BE2C (cell line): Measurements from ENCODE around the gene GNB1.
"Not testable (repeated sequence)": the region's sequence is repeated elsewhere in the genome, so short reads cannot be mapped to it uniquely, and the experiment has no call there.

Source experiments
- DNase-seq: peaks from one replicate; pipeline ENCODE4 v3.0.0-alpha.2; 2020
- H3K27me3 ChIP-seq: fragments of 250-450 bp; sonication (Bioruptor Pico); 2 replicates; pipeline ENCODE4 v1.5.1; 2020; ENCODE audit warnings: mild to moderate bottlenecking
- H3K36me3 ChIP-seq: fragments of 250-450 bp; sonication (Bioruptor Pico); 2 replicates; pipeline ENCODE4 v1.5.1; 2020; ENCODE audit warnings: mild to moderate bottlenecking
- H3K4me1 ChIP-seq: fragments of 250-450 bp; sonication (Bioruptor Pico); 2 replicates; pipeline ENCODE4 v1.5.1; 2020
- H3K4me3 ChIP-seq: 2 replicates; pipeline ENCODE4 v1.5.1; 2011; ENCODE audit warnings: low read depth, low read length
- H3K9me3 ChIP-seq: fragments of 250-450 bp; sonication (Bioruptor Pico); 2 replicates; pipeline ENCODE4 v1.5.1; 2020
- TF ChIP-seq, protein P1 (sequence below): IDR thresholded peaks from 2 replicates; pipeline ENCODE4 v1.5.1; 2012; ENCODE audit warnings: mild to moderate bottlenecking, low read depth, low read length

GNB1 gene

DNA sequence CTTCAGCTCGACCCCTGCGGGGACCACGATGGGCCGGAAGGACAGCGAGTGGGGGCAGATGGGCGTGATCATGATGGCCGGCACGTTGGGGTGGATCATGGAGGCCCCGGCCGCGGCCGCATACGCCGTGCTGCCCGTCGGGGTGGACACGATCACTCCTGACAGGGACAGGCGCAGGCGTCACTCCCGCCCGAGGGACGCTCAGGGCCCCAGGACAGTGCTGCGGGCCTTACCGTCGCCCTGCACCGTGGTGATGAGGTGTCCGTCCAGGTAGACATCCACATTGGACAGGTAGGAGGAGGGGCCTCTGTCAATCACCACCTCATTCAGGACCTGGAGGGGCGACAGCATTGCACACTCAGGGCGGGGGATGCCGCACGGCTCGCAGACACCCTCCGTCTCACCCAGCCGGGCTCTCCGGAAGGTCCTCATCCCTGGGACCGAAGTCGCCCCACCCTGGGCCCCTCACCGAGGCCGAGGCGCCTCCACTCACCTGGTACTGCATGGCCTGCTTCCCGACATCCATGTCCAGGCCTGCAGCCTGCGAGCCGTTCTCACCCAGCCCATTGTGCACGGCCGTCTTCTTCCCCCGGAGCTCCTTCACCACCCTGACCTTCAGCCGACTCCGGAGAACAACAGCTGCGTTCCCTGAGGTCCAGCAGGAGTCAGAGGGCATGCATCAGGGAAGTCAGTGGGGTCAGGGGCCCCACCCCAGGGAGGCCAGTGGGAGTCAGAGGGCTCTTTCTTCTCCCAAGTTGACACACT, 136.7 kb downstream of the GNB1 start:
- peaks cover 59% of the 10 kb centered on the region for H3K36me3 ChIP-seq

DNA sequence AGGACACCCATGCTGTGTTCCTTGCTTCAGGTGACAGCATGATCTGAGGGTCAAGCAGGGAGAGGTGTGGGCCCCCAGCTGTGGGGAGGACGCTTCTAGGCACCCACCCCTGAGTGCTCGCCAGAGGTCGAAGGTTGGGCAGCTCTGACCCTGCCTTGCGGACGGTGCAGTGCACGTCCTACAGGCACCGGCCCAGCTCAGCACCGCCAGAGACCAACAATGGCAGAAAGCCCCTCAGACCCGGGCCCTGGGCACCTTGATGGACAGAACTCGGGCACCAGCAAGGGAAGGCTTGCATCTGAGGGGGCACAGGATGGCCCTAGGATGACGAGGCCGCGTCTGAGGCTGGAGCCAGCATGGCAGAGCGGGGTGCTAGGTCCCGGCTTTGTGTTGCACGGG, 137.3 kb downstream of the GNB1 start:
- H3K9me3 ChIP-seq = no peaks in the 10 kb centered on the region
- H3K27me3 ChIP-seq = no peaks in the 10 kb centered on the region
- peaks cover 53% of the 10 kb centered on the region for H3K36me3 ChIP-seq
- no peak for DNase-seq
- TF ChIP-seq, protein P1, sequence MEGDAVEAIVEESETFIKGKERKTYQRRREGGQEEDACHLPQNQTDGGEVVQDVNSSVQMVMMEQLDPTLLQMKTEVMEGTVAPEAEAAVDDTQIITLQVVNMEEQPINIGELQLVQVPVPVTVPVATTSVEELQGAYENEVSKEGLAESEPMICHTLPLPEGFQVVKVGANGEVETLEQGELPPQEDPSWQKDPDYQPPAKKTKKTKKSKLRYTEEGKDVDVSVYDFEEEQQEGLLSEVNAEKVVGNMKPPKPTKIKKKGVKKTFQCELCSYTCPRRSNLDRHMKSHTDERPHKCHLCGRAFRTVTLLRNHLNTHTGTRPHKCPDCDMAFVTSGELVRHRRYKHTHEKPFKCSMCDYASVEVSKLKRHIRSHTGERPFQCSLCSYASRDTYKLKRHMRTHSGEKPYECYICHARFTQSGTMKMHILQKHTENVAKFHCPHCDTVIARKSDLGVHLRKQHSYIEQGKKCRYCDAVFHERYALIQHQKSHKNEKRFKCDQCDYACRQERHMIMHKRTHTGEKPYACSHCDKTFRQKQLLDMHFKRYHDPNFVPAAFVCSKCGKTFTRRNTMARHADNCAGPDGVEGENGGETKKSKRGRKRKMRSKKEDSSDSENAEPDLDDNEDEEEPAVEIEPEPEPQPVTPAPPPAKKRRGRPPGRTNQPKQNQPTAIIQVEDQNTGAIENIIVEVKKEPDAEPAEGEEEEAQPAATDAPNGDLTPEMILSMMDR = no peak
- 0 out of 2 replicates have a peak, but pooled peaks cover under 1% of the 10 kb centered on the region for H3K4me1 ChIP-seq
- no peak overlapping the region for H3K4me3 ChIP-seq

More for the DNA sequence above, 136.7 kb downstream of the GNB1 start:
- no peak overlapping the region for H3K4me3 ChIP-seq
- no peaks in the 10 kb centered on the region for H3K27me3 ChIP-seq
- H3K4me1 ChIP-seq = peaks cover 5% of the 10 kb centered on the region; the same call in 1 of the 2 replicates
- no peak for DNase-seq
- H3K9me3 ChIP-seq = no peaks in the 10 kb centered on the region
- TF ChIP-seq, protein P1 = no peak

DNA sequence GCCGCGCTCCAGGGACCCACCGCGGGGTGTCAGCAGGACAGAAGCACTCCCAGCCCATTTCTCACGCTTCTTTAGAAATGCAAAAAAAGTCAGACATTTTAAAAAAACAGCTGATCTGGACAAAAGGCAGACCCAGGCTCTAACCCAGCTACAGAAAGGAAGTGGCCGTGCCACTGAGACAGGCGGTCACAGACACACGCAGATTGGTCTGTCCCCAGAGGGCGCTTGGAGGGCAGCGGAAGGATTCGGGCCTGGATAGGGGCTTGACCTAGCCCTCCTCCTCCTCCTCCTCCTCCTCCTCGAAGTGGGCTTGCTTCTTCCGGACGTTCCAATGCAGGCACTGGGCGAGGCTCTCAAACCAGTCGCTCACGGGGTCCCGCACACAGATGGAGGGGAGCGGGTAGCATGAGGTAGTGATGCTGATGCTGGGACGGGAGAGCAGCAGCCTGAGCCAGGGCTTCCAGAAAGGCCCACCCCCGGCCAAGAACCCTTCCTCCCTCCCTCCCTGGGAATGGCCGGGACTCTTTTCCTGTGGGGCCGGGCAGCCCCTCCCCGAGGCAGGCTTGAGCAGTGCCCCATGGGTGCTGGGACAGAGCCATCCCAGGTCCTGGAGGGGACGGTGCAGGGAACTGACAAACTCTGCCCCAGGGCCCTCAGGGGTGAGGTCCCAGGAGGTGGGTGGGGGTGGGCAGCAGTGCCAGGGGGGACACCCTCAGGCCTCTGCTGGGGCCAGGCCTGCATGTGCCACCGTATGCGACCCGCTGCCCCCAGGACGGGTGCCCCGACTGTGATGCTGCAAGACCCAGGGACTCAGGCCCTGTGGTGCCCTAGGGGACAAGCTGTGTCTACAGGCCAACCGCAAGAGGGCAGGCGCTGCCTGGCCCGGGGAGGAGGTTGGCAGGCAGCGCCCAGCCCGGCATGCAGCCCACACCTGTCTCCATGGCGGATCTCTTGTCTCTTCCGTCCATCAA, 138.0 kb downstream of the GNB1 start:
- DNase-seq = no peak
- no peaks in the 10 kb centered on the region for H3K4me1 ChIP-seq
- H3K27me3 ChIP-seq = no peaks in the 10 kb centered on the region
- no peak overlapping the region for H3K4me3 ChIP-seq
- peaks cover 46% of the 10 kb centered on the region for H3K36me3 ChIP-seq
- no peaks in the 10 kb centered on the region for H3K9me3 ChIP-seq
- TF ChIP-seq, protein P1 = no peak

DNA sequence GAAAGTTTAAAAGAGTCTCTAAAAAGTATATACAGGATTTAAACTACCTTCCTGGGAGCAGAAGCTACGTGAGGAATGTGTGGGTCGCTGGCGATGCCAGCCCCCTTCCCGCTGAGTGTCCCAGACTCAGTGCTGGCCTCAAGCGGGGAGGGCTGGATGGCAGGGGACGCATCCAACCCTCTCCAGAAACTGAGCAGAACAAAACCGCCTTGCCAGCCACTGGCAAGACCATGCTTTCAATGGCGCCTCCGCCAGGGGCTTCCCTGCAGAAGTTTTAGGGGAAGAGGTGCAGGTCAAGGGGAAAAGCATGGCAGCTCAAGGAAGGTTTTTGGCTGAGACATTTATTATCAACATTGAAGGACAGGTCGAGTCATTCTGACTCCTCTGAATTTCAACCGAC, 138.7 kb downstream of the GNB1 start:
- no peak for DNase-seq
- no peaks in the 10 kb centered on the region for H3K9me3 ChIP-seq
- H3K36me3 ChIP-seq = peaks cover 42% of the 10 kb centered on the region
- TF ChIP-seq, protein P1 = no peak
- no peak overlapping the region for H3K4me3 ChIP-seq
- no peaks in the 10 kb centered on the region for H3K27me3 ChIP-seq
- H3K4me1 ChIP-seq = no peaks in the 10 kb centered on the region

DNA sequence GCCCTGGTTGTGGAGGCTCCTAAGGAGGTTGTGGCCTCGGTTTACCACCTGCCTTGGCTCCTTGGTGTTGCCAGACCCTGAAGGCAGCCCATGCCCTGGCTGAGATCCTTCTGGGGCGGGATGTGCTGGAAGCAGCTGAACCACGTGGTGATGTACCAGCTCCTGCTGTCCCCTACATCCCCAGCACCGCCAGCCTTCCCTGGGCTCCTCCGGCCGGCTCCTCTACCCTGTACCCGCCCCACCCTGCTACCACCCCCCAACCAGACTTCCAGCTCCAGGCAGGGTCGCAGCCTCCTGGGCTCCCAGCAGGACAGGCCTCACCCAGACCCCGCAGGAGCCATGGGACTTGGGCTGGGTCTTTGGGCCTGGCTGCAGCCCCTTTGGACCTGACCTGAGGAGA, 140.9 kb downstream of the GNB1 start:
- peaks cover 22% of the 10 kb centered on the region for H3K36me3 ChIP-seq
- not testable (repeated sequence) for H3K4me1 ChIP-seq, H3K9me3 ChIP-seq, H3K4me3 ChIP-seq, DNase-seq, H3K27me3 ChIP-seq

DNA sequence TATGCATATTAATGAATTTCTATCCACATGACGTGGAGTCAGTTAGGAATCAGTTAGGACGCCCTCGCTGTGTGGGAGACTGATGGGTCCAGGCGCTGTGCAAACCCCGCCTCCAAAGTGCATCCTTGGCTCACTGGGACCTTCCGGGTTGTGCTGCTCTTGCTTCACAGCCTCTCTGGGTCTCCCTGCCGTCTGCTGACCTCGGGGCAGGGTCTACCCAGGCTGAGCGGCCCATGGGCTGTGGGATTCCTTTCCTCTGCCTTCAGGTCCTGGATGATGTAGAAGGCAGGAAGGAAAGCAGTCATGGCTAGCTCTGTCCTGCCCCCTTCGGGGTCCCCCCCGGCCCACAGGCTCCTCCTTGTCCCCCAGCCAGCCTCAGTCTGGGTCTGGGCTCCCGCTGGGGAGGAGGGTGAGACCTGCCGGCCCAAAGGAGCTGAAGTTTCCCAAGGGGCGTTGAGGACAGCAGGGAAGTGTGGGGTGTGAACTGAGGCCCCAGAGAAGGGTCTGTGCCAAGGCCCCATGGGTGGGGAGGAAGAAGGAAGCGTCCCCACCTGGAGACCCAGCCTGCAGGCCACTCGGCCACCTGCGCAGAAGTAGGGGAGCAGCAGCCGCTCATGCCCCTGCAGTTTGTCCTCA, 142.1 kb downstream of the GNB1 start:
- no peaks in the 10 kb centered on the region for H3K9me3 ChIP-seq
- no peaks in the 10 kb centered on the region for H3K4me1 ChIP-seq
- TF ChIP-seq, protein P1 = no peak
- peaks cover 11% of the 10 kb centered on the region for H3K36me3 ChIP-seq
- DNase-seq = no peak
- no peaks in the 10 kb centered on the region for H3K27me3 ChIP-seq
- no peak overlapping the region for H3K4me3 ChIP-seq

DNA sequence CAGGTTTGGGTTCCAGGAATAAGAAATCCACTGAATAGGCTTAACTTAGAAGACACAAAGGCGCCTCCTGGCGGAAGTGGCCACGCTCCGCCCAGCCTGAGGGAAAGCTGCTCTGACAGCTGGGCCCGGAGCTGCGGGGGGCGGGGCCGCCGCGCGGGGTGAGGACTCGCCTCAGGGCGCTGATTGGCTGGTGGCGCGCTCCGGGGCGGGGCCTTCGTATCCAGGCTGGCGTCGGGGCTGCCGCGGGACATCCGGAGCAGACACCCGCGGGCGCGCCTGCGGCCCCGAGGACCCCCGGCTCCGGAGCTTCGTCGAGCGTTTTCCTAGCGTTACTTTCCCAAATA, 144.3 kb downstream of the GNB1 start:
- not testable (repeated sequence) for H3K4me3 ChIP-seq, H3K9me3 ChIP-seq, H3K4me1 ChIP-seq, DNase-seq, H3K36me3 ChIP-seq, H3K27me3 ChIP-seq

DNA sequence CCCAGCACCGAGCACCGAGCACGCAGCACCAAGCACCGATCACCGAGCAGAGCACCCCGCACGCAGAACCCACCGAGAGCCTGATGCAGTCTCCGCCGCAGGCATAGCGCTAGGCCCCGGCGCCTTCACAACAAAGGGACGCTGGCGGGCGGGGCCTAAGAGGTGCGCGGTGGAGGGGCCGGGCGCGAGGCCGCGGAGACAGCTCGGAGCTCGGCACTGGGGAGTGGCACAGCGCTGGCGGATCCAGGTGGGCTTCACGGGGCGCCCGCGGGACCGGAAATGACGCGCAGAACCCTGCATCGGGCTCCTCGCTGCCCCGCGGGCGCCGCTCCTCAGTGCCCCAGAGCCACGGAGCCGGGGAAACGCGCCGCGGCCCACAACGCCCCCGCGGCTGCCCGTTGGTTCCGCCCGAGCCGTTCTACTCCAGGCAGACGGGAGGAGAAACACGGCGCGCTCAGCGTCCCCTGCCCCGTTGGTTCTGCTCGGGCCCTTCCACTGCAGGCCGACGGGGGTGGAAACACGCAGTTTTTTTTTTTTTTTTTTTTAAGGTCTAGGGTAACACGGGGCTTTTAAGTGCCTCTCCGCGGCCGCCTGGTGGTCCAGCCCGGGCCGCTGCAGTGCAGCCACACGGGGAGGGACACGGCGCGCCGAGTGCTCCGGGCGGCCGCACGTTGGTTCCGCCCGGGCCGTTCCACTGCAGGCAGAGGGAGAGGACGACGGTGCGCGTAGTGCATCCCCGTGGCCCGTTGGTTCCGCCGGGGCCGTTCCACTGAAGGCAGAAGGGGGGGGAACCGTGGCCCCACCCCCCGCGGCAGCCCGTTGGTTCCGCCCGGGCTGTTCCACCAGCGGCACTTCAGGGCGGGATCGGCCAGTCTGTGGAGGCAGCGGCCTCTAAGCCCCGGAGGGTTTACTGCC, 145.0 kb downstream of the GNB1 start:
- not testable (repeated sequence) for H3K36me3 ChIP-seq, H3K4me3 ChIP-seq, H3K4me1 ChIP-seq, H3K27me3 ChIP-seq, H3K9me3 ChIP-seq
- peak; percentile 52 for DNase-seq

DNA sequence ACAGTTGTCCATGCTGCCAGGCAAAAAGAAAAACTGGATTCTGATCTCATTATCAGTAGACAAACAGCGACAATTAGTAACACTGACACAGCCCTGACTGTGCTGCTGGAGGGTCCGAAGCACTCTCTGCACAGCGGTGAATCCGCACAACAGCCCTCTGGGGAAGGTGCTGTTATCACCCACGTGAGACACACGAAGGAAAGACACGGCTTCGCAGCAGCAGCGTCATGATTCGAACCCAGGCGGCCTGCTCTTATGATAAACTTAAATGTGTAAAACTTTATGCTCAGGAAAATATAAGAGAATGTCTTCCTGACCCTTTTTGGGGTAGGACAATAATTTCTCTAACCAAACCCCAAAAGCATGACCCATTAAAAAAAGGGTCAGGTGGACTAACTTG, 148.4 kb downstream of the GNB1 start:
- H3K4me3 ChIP-seq, DNase-seq, H3K4me1 ChIP-seq, H3K36me3 ChIP-seq, H3K9me3 ChIP-seq, H3K27me3 ChIP-seq: not testable (repeated sequence)
